Myocyte (in vitro differentiated cells): ENCODE data around the gene HOXB9. TPM values are rescaled to one million over a fixed set of nuclear protein-coding genes. Genes with fewer than 3 reads are reported as not detected.

Experiments
- DNase-seq: peaks from one replicate; pipeline ENCODE4 v3.0.0-alpha.2; 2012; ENCODE audit warnings: low read depth
- polyA plus RNA-seq: library from polyadenylated mRNA; unstranded; fragments of >200 nt; gene quantifications from one replicate; pipeline ENCODE4 v1.2.1, GENCODE V29; 2012; ENCODE audit warnings: missing spikeins
- total RNA-seq: library from RNA; depleted of rRNA; stranded (reverse); fragments of >200 nt; gene quantifications from 2 replicates; pipeline ENCODE4 v1.2.3, GENCODE V29; 2014

HOXB9 gene
- 4.9 and 6.6 TPM in 2 replicates for total RNA-seq
- 13.0 TPM for polyA plus RNA-seq

- DNase-seq = peak; percentile 67
Measured at GRCh38 chr17:48626245-48627117, at the start of gene HOXB9. Gene HOXB9, minus strand, starts transcription at chr17:48626358. Its CDS starts 89 bp downstream, at chr17:48626269.

GRCh38 chr17:48672340-48672739, 46.2 kb upstream of the HOXB9 start:
- DNase-seq = no peak

- peak; percentile 85 for DNase-seq
Measured at GRCh38 chr17:48671697-48672171, 45.6 kb upstream of the HOXB9 start.

- no peak for DNase-seq
Measured at GRCh38 chr17:48663134-48663924, 37.2 kb upstream of the HOXB9 start.

DNA sequence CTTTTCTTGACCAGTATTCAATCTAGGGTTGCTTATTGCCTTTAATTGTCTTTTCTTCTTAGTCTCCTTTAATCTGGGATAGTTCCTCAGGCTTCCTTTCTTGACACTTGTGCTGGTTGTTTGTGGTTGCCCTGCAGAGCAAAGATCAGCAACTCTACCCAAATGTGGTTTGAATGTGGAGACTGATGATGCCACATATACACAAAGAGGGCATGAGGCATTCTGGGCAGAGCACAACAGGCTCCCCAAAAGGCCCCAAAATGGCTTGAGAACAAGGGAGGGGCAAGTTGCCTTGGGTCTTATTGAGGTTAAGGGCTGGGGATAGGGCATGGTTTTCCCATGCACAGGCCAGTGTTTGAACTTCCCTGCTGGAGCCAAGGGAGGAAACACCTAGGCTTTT, 29.8 kb upstream of the HOXB9 start:
- peak; percentile 63 for DNase-seq

- DNase-seq = peak; percentile 58
Measured at GRCh38 chr17:48649741-48650140, 23.6 kb upstream of the HOXB9 start.

DNA sequence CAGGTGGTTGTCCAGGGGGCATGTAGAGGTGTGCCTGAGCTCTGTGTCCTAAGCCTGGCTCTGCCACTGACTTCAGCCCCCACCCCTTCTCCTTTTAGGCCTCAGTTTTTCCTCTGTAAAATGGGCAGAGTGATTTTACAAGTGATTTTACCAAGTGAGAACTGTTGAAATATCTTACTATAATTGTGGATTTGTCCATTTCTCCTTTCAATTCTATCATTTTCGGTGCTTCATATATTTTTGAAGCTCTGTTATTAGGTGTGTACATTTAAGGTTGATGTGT, 21.7 kb upstream of the HOXB9 start:
- no peak for DNase-seq

- no peak for DNase-seq
Measured at GRCh38 chr17:48647103-48647962, 21.2 kb upstream of the HOXB9 start.

GRCh38 chr17:48646183-48647102, 20.3 kb upstream of the HOXB9 start:
- DNase-seq = no peak

GRCh38 chr17:48645639-48646182, 19.6 kb upstream of the HOXB9 start:
- no peak for DNase-seq

DNA sequence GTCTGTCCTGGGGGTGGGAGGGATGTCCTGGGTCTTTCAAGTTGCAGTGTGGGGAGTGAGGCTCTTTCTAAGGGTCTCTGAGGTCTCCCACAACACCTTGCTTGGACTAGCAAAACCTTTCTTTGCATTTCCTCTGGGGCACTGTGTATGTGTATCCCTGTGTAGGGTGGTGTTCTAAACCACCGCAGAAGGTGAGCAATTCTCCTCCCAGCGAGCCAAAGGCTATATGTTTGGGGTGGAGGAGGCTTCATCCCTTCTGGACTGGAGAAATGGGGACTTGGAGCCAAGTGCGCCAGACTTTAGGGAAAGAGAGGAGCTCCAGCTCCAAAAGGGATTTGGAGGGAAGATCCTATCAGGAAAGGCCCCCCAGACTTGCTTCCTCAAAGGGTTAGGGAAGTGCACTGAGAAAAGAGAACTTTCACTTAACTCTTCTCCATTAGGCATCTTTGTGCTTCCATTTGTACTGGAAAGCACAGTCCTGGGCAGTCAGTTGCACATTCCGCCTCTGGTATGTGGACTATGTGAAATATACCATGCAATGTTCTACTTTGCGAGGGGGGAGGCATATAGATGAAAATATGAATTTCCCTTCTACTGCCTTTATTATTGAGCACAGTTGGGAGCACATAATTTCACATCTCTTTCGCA, 18.9 kb upstream of the HOXB9 start:
- DNase-seq = no peak

- DNase-seq = no peak
Measured at GRCh38 chr17:48644159-48644558, 18.0 kb upstream of the HOXB9 start.

GRCh38 chr17:48643697-48644012, 17.5 kb upstream of the HOXB9 start:
- DNase-seq = no peak

DNA sequence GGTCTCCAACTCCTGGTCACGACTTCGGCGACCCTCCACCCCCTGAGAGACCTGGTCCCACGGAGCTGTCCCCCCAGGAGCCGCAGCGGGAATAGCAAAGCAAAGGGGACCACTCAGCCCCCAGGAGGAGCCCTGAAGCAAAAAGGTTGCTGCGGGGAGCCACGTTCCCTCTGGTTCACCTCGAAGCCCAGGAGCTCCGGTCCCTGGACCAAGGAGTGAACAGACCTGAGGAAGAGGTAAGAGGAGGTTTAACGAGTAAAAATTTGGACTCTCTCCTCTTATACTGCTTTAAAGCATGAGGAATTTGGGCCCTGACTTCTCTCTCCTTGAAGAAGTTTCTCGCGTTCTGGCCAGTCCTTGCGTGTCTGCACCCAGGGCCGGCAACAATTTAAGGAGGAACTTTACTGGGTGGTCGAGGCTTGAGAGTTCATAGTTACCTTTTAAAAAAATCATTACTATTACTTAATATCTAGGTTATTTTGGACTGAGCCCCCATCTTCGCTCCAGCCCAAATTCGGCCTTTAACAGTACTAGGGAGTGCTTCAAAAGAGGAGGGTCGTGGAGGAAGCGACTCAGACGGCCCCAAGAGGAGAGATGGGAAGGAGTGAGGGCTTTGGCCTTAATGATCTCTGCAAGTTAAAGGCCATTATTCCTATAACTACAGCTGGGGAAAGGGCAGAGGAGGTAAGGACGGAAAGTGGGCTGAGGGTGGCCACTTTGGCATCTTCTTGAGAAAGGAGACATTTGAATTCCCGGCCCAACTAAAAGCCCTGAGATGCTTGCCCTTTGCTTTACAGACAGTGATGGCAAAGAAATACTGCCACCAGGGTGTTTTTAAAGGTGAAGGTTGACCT, 16.9 kb upstream of the HOXB9 start:
- DNase-seq = no peak

- no peak for DNase-seq
Measured at GRCh38 chr17:48642059-48642842, 16.1 kb upstream of the HOXB9 start.

DNA sequence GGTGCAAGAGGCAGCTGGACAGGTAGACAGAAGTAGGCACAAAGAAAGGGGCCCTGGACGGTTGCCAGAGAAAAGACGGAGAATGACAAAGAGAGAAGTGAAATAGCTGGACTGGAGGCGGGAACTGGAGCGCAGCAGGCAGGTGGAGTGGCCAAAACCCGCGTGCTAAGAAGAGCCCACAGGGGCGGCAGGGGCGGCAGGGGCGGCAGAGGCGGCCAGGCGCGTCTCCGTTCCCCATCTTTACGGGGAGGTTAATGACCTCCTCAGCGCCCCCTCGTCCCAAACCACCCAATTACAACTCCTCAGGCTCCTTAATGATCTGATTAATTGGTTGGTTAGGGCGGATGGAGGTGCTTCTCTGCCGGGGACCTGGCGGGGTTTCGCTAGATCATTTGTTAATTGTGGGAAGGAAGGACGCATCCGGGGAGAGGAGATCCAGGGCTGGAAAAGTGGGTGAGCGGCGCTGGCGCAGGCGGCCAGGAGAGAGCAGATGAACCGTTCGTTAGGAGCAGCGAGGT, 15.4 kb upstream of the HOXB9 start:
- DNase-seq = no peak

- DNase-seq = no peak
Measured at GRCh38 chr17:48640858-48641180, 14.7 kb upstream of the HOXB9 start.
